ENCODE results near the gene QSER1. TPM values are rescaled to one million over a fixed set of nuclear protein-coding genes. Genes with fewer than 3 reads are reported as not detected.
"Not testable (repeated sequence)": the region's sequence is repeated elsewhere in the genome, so short reads cannot be mapped to it uniquely, and the experiment has no call there.

QSER1 gene
- total RNA-seq, 1 donor from 2014 or later = 43.6 TPM

GRCh38 chr11:32935462-32936029, 42.9 kb downstream of the QSER1 start:
- no peak for DNase-seq (ENCODE audit: low spot score)

GRCh38 chr11:32936178-32936577, 43.6 kb downstream of the QSER1 start:
- not testable (repeated sequence) for DNase-seq (ENCODE audit: low spot score)

GRCh38 chr11:32937283-32937682, 44.7 kb downstream of the QSER1 start:
- not testable (repeated sequence) for DNase-seq (ENCODE audit: low spot score)

GRCh38 chr11:32939046-32939445, 46.4 kb downstream of the QSER1 start:
- DNase-seq (ENCODE audit: low spot score) = no peak

- no peak for DNase-seq (ENCODE audit: low spot score)
These were observed 47.3 kb downstream of the QSER1 start for GRCh38 chr11:32939866-32940265.

GRCh38 chr11:32940865-32941264, 48.3 kb downstream of the QSER1 start:
- DNase-seq (ENCODE audit: low spot score) = no peak

GRCh38 chr11:32947978-32948377, 55.4 kb downstream of the QSER1 start:
- DNase-seq (ENCODE audit: low spot score) = no peak

- DNase-seq (ENCODE audit: low spot score) = no peak
These were observed 57.1 kb downstream of the QSER1 start for GRCh38 chr11:32949739-32950138.

- DNase-seq (ENCODE audit: low spot score) = no peak
These were observed 59.8 kb downstream of the QSER1 start for GRCh38 chr11:32952421-32952820.

GRCh38 chr11:32953700-32954099, 61.1 kb downstream of the QSER1 start:
- DNase-seq (ENCODE audit: low spot score) = no peak

GRCh38 chr11:32960553-32961164, 68.0 kb downstream of the QSER1 start:
- no peak for DNase-seq (ENCODE audit: low spot score)

GRCh38 chr11:32962016-32962415, 69.4 kb downstream of the QSER1 start:
- DNase-seq (ENCODE audit: low spot score) = no peak

GRCh38 chr11:32963721-32964120, 71.1 kb downstream of the QSER1 start:
- no peak for DNase-seq (ENCODE audit: low spot score)

- DNase-seq (ENCODE audit: low spot score) = no peak
These were observed 75.9 kb downstream of the QSER1 start for GRCh38 chr11:32968541-32968940.

GRCh38 chr11:32972233-32972632, 79.6 kb downstream of the QSER1 start:
- DNase-seq (ENCODE audit: low spot score) = not testable (repeated sequence)

GRCh38 chr11:32972781-32973180, 80.2 kb downstream of the QSER1 start:
- DNase-seq (ENCODE audit: low spot score) = no peak

- DNase-seq (ENCODE audit: low spot score) = no peak
These were observed 90.0 kb downstream of the QSER1 start for GRCh38 chr11:32982626-32983025.

- DNase-seq (ENCODE audit: low spot score) = no peak
These were observed 90.9 kb downstream of the QSER1 start for GRCh38 chr11:32983506-32983905.

- DNase-seq (ENCODE audit: low spot score) = no peak
These were observed 93.0 kb downstream of the QSER1 start for GRCh38 chr11:32985600-32985999.

- DNase-seq (ENCODE audit: low spot score) = no peak
These were observed 95.2 kb downstream of the QSER1 start for GRCh38 chr11:32987851-32988250.

- DNase-seq (ENCODE audit: low spot score) = no peak
These were observed 97.9 kb downstream of the QSER1 start for GRCh38 chr11:32990481-32990880.

- no peak for DNase-seq (ENCODE audit: low spot score)
These were observed 98.8 kb downstream of the QSER1 start for GRCh38 chr11:32991427-32991826.

GRCh38 chr11:32991898-32992297, 99.3 kb downstream of the QSER1 start:
- DNase-seq (ENCODE audit: low spot score) = no peak

GRCh38 chr11:33000181-33000580, 107.6 kb downstream of the QSER1 start:
- no peak for DNase-seq (ENCODE audit: low spot score)
